Muscle of leg (tissue), 11 donors: ENCODE data around the gene RPS2. TPM values are rescaled to one million over a fixed set of nuclear protein-coding genes. Genes with fewer than 3 reads are reported as not detected.

Source experiments
- DNase-seq: peaks from one replicate; pipeline ENCODE4 v3.0.0; 2013
- H3K27ac ChIP-seq: one replicate; pipeline ENCODE4 v1.5.1; 2013; ENCODE audit warnings: mild to moderate bottlenecking, low read length, control low read depth
- H3K27me3 ChIP-seq: one replicate; pipeline ENCODE4 v1.6.1; 2013; ENCODE audit warnings: low read length; ENCODE audit not compliant: control insufficient read depth, insufficient read depth
- H3K36me3 ChIP-seq: one replicate; pipeline ENCODE4 v1.6.1; 2013; ENCODE audit warnings: low read length; ENCODE audit not compliant: control insufficient read depth, insufficient read depth
- H3K4me1 ChIP-seq: one replicate; pipeline ENCODE4 v1.6.1; 2013; ENCODE audit warnings: low read length; ENCODE audit not compliant: control insufficient read depth, insufficient read depth
- H3K4me3 ChIP-seq: one replicate; pipeline ENCODE4 v1.5.1; 2013; ENCODE audit warnings: low read length, control low read depth
- H3K9me3 ChIP-seq: replicated peaks from 2 replicates; pipeline ENCODE4 v1.6.1; 2013; ENCODE audit warnings: low read depth, low read length; ENCODE audit not compliant: control insufficient read depth
- WGBS: methylation state at CpG from one replicate; pipeline ENCODE4 v1.1.5; 2013; ENCODE audit warnings: missing lambda C conversion rate; ENCODE audit not compliant: insufficient coverage; 5-methylcytosine and 5-hydroxymethylcytosine counted together
- polyA plus RNA-seq, 8 donors: library from polyadenylated mRNA; unstranded; fragments of 120-200 nt; gene quantifications; one replicate each; pipeline versions ENCODE4 v1.2.1 to v1.2.3, GENCODE V29; 2013; ENCODE audit warnings: inconsistent platforms in 1 of 8, low replicate concordance in 1 of 8; ENCODE audit not compliant: insufficient read length in 8 of 8, insufficient read depth in 1 of 8
- total RNA-seq: library from RNA; stranded (reverse); fragments of 120-200 nt; gene quantifications from one replicate; pipeline ENCODE4 v1.2.4, GENCODE V29; 2013

Gene RPS2
- total and polyA plus RNA-seq, 9 donors = 2,334 to 3,712 (median 3,453) TPM

DNA sequence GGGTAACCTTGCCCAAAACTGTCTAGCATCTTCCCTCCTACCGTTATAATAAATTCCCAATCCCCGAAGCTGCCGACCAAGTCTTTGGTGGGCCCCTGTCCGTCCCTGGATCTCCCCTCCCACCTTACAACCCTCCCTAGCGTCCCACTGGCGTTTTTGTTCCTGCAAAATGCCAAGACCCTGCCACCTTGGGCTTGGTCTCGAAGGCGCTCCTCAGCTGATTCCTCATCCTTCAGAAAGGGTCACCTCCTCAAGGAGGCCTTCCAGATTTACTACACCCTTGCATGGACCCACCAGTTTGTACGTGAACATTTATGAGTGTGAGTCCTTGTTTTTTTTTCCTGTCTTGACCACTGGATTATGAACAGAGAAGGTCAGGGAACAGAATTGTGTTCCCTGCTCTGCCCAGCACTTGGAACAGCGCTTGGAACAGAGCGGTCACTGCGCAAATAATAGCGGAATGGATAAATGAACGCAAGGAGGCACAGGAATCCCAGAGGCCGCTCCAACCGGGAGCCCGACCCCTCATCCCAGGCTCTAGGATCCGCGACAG, 18.4 kb upstream of the RPS2 start:
- Histone ChIP-seq H3K9me3 (no peaks in the 10 kb centered on the region), H3K4me1 (peaks cover 56% of the 10 kb centered on the region), H3K4me3 (peak overlapping the region; percentile 58), H3K27me3 (peaks cover 63% of the 10 kb centered on the region), H3K27ac (peak overlapping the region; percentile 24), H3K36me3 (peaks cover 34% of the 10 kb centered on the region)
- WGBS = 16% methylated on average over 16 of the region's 19 CpGs
- DNase-seq = no peak

DNA sequence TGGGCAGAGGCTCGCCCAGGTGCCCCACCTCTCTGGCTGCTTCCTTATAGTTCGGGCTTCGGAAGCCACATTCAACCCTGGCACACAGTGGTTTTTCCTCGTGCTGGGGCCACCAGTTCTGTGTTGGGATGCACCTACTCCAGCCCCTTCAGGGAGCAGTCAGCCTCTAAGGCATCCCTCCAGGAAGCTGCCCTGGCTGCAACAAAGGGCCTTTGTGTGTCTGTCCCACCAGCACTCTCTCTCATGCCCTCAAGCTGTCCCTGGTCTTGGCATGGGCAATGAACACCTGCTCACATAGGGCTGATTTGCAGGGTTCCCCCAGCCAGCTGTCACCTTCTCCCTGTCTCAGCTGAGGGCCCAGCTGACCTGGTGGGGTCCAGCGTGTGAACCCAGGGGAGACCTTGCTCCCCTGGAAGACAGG, 17.4 kb upstream of the RPS2 start:
- peaks cover 61% of the 10 kb centered on the region for H3K27me3 ChIP-seq
- H3K4me3 ChIP-seq = no peak overlapping the region
- peaks cover 41% of the 10 kb centered on the region for H3K36me3 ChIP-seq
- 66% methylated on average over 4 of the region's 5 CpGs for WGBS
- DNase-seq = peak; percentile 77
- H3K9me3 ChIP-seq = no peaks in the 10 kb centered on the region
- H3K27ac ChIP-seq = peak overlapping the region; percentile 47
- peaks cover 56% of the 10 kb centered on the region for H3K4me1 ChIP-seq

DNA sequence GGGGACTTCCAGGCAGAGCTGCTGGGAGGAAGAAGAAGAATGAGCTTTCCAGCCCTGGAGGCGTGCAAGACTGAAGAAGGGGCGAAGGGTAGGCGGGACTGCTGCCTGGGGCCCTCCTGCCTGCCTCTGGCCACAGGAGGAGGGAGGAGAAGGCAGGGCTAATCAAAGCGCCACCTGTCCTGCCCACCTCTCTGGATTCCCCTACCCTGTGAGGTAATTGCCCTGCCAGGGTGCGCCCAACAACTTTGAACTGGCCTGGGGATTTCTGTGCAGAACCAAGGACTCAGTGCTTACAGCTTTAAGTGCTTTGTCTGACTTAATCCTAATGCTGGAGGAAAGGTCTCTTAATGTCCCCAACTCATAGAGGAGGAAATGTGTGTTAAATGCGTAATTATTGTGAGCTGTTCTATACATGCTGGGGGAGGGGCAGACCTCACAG, 16.8 kb upstream of the RPS2 start, which contains the start of gene NOXO1:
Gene NOXO1 (minus strand): TSS at position 72 of the 439 bp plus-strand sequence. CDS start 290 bp downstream, outside the sequence.
- peak within 1 kb of the TSS; percentile 47 for H3K27ac ChIP-seq
- H3K36me3 ChIP-seq = peaks cover 41% of the 10 kb centered on the region
- no peak within 1 kb of the TSS for H3K4me3 ChIP-seq
- DNase-seq = no peak
- WGBS = 22% methylated on average over 5 of the region's 6 CpGs
- H3K9me3 ChIP-seq = no peaks in the 10 kb centered on the region
- H3K4me1 ChIP-seq = peaks cover 56% of the 10 kb centered on the region
- H3K27me3 ChIP-seq = peaks cover 60% of the 10 kb centered on the region

DNA sequence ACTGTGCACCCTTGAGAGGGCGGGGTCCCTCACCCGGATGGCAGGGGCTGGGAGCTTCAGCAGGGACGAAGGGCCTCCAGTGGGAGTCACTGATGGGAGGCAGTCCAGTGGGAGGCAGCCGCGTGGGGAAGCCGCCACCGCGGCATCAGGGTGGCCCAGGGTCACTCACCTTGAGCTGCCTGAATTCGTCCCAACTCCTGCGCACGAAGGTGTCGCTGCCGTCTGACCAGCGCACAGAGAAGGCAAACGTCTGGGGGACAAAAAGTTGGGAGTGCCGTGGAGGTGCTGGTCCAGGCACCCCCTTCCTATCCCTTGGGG, 16.1 kb upstream of the RPS2 start:
- Histone ChIP-seq H3K36me3 (peaks cover 41% of the 10 kb centered on the region), H3K4me1 (peaks cover 56% of the 10 kb centered on the region), H3K4me3 (no peak overlapping the region), H3K27me3 (peaks cover 60% of the 10 kb centered on the region), H3K27ac (no peak overlapping the region), H3K9me3 (no peaks in the 10 kb centered on the region)
- 21% methylated on average over 16 of the region's 16 CpGs for WGBS
- no peak for DNase-seq

DNA sequence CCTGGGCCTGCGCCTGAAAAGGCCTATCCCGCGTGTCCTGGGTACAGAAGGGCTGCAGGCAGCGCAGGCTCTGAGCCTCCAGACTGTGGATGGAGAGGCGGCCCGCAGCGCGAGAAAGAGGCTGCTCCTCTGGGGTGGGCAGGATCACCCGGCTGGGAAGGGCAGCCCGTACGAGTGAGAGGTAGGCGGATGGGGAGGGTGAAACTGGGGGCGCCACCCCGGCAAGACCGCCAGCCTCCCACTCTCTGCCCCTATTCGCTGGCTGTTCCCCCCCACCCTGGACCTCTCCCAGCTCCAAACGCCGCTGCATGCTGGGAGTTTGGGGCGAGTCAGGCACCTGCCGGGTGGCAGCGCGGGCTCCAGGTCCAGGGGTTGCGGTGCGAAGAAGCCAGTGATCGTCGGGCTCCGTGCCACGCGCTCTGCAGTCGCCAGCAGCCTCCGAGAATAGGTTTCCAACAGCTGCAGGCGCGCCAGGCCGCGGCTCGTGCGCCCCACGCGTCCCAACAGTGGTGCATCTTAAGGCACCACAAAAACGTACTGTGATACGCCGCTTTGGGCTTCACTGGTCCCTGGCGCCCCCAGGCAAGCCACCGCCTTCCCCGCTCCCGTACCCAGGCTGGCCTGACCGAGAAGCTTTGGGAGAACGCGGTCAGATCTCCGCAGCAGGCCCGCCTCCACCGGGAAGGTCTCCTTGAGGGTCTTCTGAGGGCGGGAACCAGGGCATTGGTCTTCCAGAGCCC, 15.6 kb upstream of the RPS2 start:
- peaks cover 54% of the 10 kb centered on the region for H3K4me1 ChIP-seq
- peaks cover 60% of the 10 kb centered on the region for H3K27me3 ChIP-seq
- WGBS = 4% methylated on average over 47 of the region's 53 CpGs

DNA sequence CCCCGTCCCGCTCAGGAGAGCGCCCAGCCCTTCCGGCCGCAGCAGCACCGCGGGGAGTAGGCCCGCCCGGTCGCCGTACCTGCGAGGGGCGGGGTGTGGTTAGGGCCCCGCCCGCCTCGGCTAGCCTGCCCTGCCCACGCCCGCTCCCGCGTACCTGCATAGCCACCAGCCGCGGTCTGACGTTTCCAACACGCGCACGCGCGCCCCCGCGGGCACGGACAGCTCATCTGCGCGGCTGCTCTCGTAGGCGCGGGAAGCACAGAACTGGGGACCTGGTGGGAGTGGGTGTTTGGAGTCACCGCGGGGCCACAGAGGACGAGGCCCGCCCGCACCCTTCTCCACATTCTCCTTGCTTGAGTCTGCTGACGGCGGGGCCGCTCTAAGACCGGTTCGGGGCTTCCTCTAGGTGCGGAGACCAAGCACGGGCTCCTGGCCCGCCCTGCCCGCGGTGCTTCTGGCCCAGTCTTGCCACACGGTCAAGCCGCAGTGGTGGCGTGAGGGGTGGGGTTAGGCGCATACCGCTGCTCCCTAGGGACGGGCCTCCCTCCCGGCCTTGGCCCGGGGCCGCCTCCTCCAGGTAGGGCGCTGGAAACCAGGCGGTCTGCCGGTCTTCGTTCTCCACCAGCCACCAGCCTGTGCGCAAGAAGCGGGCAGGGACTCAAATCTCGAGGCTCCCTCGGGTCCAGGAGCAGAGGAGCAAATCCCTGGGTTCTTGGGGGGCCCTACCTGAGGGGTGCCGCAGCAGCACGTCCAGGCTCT, 14.8 kb upstream of the RPS2 start:
- H3K27ac ChIP-seq = no peak overlapping the region
- H3K4me3 ChIP-seq = no peak overlapping the region
- no peak for DNase-seq
- H3K4me1 ChIP-seq = peaks cover 46% of the 10 kb centered on the region
- 15% methylated on average over 46 of the region's 70 CpGs for WGBS
- H3K36me3 ChIP-seq = peaks cover 45% of the 10 kb centered on the region
- peaks cover 60% of the 10 kb centered on the region for H3K27me3 ChIP-seq
- no peaks in the 10 kb centered on the region for H3K9me3 ChIP-seq

More for the DNA sequence above, 15.6 kb upstream of the RPS2 start:
- no peaks in the 10 kb centered on the region for H3K9me3 ChIP-seq
- DNase-seq = peak; percentile 56
- no peak overlapping the region for H3K27ac ChIP-seq
- H3K4me3 ChIP-seq = no peak overlapping the region
- peaks cover 41% of the 10 kb centered on the region for H3K36me3 ChIP-seq

DNA sequence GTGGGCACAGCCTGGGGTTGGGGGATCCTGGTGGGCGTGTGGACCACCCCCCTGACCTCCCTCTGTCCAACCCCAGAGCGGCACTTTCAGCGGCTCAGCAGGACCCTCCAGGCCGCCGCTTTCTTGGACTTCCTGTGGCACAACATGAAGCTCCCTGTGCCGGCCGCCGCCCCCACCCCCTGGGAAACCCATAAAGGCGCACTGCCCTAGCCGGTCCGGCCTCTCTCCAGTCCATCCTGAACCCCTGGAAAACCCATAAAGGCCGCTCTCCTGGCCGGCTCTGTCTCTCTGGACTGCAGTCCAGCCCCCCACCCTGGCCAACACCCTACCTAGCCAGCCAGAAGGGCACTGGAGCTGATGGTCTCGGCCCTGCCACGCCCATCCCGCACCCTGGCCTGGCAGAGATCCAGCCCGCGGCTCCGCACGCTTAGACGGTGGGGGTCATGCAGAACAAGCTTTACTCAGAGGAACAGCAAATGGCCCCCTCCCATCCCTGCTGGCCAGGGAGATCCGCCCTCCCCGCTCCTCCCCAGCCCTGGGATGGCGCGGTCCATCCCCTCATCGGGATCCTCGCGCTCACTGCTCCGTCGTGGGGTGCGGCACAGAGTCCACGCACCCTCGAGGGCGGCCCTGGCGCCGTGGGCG, 14.0 kb upstream of the RPS2 start:
- 68% methylated on average over 36 of the region's 37 CpGs for WGBS
- H3K9me3 ChIP-seq = no peaks in the 10 kb centered on the region
- peaks cover 60% of the 10 kb centered on the region for H3K27me3 ChIP-seq
- DNase-seq = no peak
- peaks cover 45% of the 10 kb centered on the region for H3K4me1 ChIP-seq
- H3K36me3 ChIP-seq = peaks cover 50% of the 10 kb centered on the region
- no peak overlapping the region for H3K4me3 ChIP-seq
- H3K27ac ChIP-seq = no peak overlapping the region

DNA sequence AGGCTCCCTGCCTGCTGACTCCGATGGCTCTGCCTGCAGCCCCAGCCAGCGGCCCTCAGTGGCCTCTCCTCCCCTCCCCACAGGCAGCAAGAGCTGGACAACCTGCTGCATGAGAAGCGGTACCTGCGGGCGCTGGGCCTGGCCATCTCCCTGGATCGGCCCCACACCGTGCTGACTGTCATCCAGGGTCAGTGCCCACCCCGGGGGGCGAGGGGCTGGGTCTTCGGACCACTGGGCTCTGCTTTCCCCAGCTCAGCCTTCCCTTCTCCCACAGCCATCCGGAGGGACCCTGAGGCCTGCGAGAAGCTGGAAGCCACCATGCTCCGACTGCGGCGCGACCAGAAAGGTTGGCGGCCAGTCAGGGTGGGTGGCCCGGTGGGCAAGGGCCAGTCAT, 13.2 kb upstream of the RPS2 start:
- WGBS = 94% methylated on average over 16 of the region's 18 CpGs
- no peak for DNase-seq
- Histone ChIP-seq H3K4me3 (no peak overlapping the region), H3K36me3 (peaks cover 50% of the 10 kb centered on the region), H3K27me3 (peaks cover 56% of the 10 kb centered on the region), H3K9me3 (no peaks in the 10 kb centered on the region), H3K27ac (no peak overlapping the region), H3K4me1 (peaks cover 43% of the 10 kb centered on the region)

DNA sequence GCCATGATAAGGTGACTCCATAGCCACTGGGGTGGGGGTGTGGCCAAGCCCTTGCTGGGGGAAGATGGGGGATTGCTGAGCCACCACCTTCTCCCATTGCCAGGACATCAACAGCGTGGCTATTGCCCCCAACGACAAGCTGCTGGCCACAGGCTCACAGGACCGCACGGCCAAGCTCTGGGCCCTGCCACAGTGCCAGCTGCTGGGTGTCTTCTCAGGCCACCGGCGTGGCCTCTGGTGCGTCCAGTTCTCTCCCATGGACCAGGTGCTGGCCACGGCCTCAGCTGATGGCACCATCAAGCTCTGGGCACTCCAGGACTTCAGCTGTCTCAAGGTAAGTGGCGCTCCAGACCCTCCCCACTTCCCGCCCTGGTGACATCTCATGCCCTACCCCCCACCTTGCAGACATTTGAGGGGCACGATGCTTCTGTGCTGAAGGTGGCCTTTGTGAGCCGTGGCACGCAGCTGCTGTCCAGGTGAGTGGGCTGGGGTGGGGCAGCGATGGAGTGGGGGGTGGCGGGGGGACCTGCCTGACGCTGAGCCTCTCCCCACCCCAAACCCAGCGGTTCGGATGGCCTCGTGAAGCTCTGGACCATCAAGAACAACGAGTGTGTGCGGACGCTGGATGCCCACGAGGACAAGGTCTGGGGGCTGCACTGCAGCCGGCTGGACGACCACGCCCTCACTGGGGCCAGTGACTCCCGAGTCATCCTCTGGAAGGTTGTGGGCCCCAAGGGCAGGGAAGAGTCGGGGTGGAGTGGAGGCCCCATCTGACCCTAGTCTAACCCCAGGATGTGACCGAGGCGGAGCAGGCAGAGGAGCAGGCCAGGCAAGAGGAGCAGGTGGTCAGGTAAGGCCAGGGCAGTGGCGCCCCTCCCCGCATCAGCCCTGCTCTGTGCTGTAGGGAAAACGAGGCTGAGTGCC, 12.6 kb upstream of the RPS2 start:
- no peak for DNase-seq
- no peak overlapping the region for H3K4me3 ChIP-seq
- H3K4me1 ChIP-seq = peaks cover 42% of the 10 kb centered on the region
- peaks cover 50% of the 10 kb centered on the region for H3K36me3 ChIP-seq
- H3K27ac ChIP-seq = no peak overlapping the region
- WGBS = 92% methylated on average over 23 of the region's 33 CpGs
- peaks cover 49% of the 10 kb centered on the region for H3K27me3 ChIP-seq
- no peaks in the 10 kb centered on the region for H3K9me3 ChIP-seq
